Measurements from ENCODE around the gene MANEAL. TPM values are rescaled to one million over a fixed set of nuclear protein-coding genes. Genes with fewer than 3 reads are reported as not detected.
A peak's percentile ranks its signal among the peaks of the same experiment; 100 is the strongest.
"Not testable (repeated sequence)": the region's sequence is repeated elsewhere in the genome, so short reads cannot be mapped to it uniquely, and the experiment has no call there.

The MANEAL gene
- polyA plus RNA-seq, 3 donors, result 0.56 to 7.4 (median 0.97) TPM

- H3K27ac ChIP-seq (ENCODE audit: low read depth, low read length), result not testable (repeated sequence)
Measured at GRCh38 chr1:37771440-37771839, 22.2 kb upstream of the MANEAL start.

GRCh38 chr1:37776946-37777516 lies 16.6 kb upstream of the MANEAL start:
- no peak overlapping the region for H3K27ac ChIP-seq (ENCODE audit: low read depth, low read length)
- WGBS, 3 donors, result 59 to 83% (median 71%) methylated on average over 4 of the region's 4 CpGs

DNA sequence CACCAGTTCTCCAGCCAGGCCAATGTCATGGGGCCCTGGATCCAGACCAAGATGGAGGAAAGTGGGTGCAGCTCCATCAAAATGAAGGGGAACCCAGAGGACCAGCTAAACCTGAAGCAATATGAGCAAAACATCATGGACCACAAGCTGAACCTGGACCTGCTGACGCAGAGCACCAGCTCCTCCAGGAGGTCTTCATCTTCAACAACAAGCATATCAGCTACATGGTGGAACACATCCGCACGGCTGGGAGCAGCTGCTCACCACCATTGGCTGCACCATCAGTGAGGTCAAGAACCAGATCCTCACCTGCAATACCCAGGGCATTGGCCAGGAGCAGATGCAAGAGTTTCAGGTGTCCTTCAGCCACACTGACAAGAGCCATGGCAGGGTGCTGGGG lies 15.0 kb upstream of the MANEAL start:
- H3K27ac ChIP-seq (ENCODE audit: low read depth, low read length), result no peak overlapping the region
- WGBS, 3 donors, result 74 to 88% (median 83%) methylated on average over 3 of the region's 3 CpGs

DNA sequence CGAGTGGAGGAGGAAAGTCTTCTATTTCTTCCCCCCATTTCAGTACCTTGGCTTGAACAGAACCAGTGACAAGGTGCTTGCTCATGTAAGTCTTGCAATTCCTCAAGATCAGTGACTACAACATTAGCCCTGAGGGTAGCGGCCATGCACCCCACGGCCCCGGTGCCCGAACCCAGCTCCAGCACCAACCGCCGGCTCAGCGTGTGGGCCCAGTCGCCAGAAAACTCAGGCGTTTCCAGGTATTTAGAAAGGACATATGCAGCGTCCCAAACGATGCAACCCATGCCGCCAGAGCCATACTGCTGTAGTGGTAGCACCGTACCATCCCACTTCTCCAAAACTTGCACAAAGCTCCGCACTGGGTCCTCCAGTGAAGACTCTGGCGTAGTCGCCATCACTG lies 11.2 kb upstream of the MANEAL start:
- WGBS, 3 donors, result 76 to 80% (median 80%) methylated on average over 17 of the region's 17 CpGs
- H3K27ac ChIP-seq (ENCODE audit: low read depth, low read length), result no peak overlapping the region

DNA sequence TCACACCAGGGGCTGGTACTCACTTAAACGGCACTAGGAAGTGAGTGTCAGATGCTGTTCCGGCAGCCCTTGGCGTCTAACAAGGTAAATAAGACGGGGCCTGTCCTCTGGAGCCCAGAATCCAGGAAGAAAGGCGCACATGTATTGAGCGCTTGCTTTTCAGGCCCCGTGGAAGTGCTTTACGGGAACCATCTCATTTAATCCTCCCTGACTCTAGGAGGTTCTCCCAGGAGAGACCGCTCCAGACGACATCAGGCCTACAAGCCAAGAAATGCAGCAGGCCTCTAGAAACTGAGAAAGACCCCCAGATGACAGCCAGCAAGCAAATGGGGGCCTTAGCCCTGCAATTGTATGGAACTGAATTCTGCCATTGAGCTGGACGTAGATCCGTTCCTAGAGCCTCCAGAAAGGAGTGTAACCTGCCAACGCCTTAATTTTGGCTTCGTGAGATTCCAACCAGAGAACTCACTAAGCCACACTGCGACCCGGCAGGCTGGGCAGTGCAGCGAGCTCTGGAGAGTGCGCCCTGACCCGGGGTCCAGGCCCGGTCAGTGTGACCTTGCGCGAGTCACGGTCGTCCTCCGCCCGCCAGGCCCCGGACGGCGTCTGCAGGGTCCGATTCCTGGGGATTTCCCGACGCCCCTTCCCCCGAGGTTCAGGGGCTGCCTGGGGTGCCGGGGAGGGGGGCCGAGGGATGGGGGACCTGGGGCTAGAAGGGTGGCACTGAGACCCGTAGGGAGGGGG lies 532 bp upstream of the MANEAL start:
- no peak overlapping the region for H3K27ac ChIP-seq (ENCODE audit: low read depth, low read length)
- WGBS, 3 donors, result 32 to 37% (median 34%) methylated on average over 33 to 36 of the region's 36 CpGs

DNA sequence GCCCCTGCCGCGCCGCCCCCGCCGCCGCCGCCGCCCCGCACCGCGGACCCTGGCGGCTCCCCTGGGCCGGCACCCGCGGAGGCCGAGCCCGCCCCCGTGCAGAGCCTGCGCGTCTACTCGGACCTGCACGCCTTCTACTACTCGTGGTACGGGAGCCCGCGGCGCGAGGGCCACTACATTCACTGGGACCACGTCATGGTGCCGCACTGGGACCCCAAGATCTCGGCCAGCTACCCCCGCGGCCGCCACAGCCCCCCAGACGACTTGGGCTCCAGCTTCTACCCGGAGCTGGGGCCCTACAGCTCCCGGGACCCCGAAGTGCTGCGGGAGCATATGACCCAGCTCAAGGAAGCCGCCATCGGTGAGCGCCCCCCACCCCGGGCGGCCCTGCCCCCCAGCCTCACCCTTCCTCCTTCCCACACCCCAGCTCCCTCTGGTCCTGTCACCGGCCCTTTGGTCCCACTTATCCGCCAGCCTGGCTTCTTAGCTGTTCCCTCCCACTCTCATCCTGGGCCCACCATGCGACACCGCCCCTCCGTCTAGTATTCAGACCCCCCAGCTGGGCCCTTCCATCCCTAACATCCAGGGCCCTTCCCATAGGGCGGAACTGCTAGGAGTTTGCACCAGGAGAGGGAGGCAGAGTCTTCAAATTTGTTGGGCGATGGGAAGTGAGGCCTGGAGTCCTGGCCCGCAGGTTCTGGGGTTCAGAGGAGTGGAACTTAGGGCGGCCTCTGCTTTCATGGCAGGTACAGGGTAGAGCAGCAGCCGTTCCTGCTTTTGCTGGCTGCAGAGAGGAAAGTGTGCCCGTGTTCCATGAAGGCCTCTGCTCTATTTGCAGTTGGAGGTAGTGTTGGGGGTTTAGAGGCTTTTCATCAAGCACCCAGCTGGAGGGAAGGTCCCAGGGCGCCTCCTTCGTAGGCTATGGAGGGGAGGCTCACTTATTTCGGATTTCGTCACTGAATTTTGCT lies 1.0 kb downstream of the MANEAL start:
- 8 to 13% (median 11%) methylated on average over 54 to 59 of the region's 59 CpGs for WGBS, 3 donors
- no peak overlapping the region for H3K27ac ChIP-seq (ENCODE audit: low read depth, low read length)

DNA sequence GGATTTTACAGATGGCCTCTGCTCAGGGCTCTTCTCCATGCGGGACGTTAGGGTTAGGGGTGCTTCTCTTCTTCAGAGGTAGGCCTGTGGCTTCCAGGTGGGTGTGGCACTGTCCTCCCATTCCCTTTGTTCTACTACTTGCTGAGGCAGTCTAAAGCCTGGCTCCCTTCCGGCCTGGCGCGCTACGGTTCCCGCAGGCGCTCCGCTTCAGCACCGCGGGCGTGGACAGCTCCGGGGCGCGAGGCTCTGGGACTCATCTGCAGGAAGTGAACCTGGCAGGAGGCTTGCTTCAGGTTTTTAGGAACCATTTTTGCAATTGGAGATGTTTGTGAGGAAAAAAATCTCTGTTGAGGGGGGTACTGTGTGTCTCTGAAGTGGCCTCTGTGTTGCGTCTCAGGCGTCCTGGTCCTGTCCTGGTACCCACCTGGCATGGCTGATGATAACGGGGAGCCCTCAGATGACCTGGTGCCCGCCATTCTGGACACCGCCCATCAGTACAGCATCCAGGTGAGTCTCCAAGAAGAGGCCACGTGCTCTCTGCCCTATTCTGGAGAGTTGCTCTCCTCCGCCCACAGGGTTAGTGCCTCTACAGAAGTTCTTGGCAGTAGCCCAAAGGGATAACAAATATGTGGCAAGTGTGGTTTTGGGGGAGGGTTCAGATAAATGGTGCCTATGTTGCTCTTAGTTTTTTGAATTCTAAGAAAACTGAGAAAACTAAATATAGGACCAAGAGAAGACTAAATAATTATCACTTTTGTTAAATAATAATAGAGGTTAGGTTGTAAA lies 1.9 kb downstream of the MANEAL start:
- no peak overlapping the region for H3K27ac ChIP-seq (ENCODE audit: low read depth, low read length)
- WGBS, 3 donors, result 25 to 29% (median 26%) methylated on average over 22 of the region's 22 CpGs

- H3K27ac ChIP-seq (ENCODE audit: low read depth, low read length), result no peak overlapping the region
- 88 to 93% (median 89%) methylated on average over 3 of the region's 3 CpGs for WGBS, 3 donors
Measured at GRCh38 chr1:37797750-37798345, 4.2 kb downstream of the MANEAL start.

DNA sequence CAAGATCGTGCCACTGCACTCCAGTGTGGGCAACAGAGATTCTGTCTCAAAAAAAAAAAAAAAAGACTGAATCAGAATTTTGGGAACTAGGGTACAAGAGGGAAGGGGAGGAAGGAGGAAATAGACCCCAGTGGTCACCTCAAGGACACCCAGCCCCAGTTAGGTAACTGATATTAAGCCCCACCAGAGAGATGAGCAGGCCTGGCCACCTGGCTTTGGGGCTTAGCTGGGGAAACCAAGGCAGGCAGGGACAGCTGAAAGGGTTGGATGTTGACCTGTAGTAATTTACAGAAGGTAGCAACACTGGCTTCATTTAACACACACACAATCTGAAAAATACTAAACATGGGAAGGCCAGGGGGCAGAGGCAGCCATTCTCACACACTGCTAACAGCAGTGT lies 8.8 kb downstream of the MANEAL start:
- 73 to 97% (median 89%) methylated on average over 1 of the region's 1 CpG for WGBS, 3 donors
- H3K27ac ChIP-seq (ENCODE audit: low read depth, low read length), result no peak overlapping the region

DNA sequence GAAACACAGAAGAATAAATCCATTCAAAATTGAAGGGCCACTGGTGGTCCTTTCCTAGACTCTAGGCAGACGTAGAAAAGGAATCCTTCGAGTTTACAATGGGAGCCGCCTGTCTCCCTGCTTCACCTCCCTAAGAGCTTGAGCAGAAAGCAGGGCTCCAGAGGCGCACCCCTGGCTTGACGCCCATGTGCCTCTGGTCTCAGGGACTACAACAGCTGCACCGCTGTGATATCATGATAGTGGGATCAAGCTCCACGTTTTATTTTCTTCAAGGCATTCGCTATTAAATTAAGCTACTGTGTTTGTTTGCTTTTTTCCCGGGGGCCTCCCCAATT lies 13.5 kb downstream of the MANEAL start:
- WGBS, 3 donors, result 7 to 16% (median 13%) methylated on average over 9 of the region's 9 CpGs

GRCh38 chr1:37807555-37808368 lies 14.1 kb downstream of the MANEAL start, which contains the start of the genes C1orf122 and YRDC:
Gene C1orf122 (plus strand): TSS chr1:37807790. CDS start chr1:37808405, 615 bp downstream.
Gene YRDC (minus strand): TSS chr1:37808208. CDS start chr1:37808180, 28 bp downstream.
- 0 to 1% (median 0%) methylated on average over 45 to 95 of the region's 95 CpGs for WGBS, 3 donors
- peak within 1 kb of the TSS; percentile 53 for H3K27ac ChIP-seq (ENCODE audit: low read depth, low read length)

More for the DNA sequence above, 13.5 kb downstream of the MANEAL start:
- H3K27ac ChIP-seq (ENCODE audit: low read depth, low read length), result no peak overlapping the region

GRCh38 chr1:37808369-37809319 lies 15.0 kb downstream of the MANEAL start:
- H3K27ac ChIP-seq (ENCODE audit: low read depth, low read length), result peak overlapping the region; percentile 53
- 1 to 5% (median 3%) methylated on average over 40 to 54 of the region's 54 CpGs for WGBS, 3 donors

- WGBS, 3 donors, result 23 to 42% (median 25%) methylated on average over 2 of the region's 2 CpGs
- H3K27ac ChIP-seq (ENCODE audit: low read depth, low read length), result no peak overlapping the region
Measured at GRCh38 chr1:37809942-37810341, 16.3 kb downstream of the MANEAL start.

GRCh38 chr1:37811027-37811655 lies 17.5 kb downstream of the MANEAL start:
- no peak overlapping the region for H3K27ac ChIP-seq (ENCODE audit: low read depth, low read length)
- 30 to 38% (median 33%) methylated on average over 7 of the region's 7 CpGs for WGBS, 3 donors

GRCh38 chr1:37813529-37814145 lies 20.0 kb downstream of the MANEAL start:
- no peak overlapping the region for H3K27ac ChIP-seq (ENCODE audit: low read depth, low read length)
- WGBS, 3 donors, result 63 to 90% (median 81%) methylated on average over 2 of the region's 2 CpGs
